ENCODE results near the gene TRAK2. TPM values are rescaled to one million over a fixed set of nuclear protein-coding genes. Genes with fewer than 3 reads are reported as not detected.
A peak's percentile ranks its signal among the peaks of the same experiment; 100 is the strongest.

TRAK2 gene
- total RNA-seq, 4 donors from 2014 or later = 41.5 to 78.9 (median 54.5) TPM

DNA sequence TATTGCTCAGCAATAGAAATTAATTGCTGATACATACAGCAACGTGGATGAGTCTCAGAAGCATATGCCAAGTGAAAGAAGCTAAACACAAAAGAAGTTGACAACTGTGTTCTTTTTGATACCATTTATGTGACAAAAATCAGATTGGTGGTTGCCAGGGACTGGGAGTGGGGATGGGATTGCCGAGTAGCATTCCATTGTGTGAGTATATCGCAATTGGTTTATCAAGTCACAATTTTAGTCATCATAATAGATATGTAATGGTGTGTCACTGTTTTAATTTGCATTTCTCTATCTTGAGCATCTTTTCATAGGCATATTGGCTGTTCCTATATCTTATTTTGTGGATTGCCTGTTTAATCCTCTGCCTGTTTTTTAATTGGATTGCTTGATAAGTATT lies 21.2 kb upstream of the TRAK2 start:
- no peaks in the 10 kb centered on the region for H3K9me3 ChIP-seq
- no peaks in the 10 kb centered on the region for H3K27me3 ChIP-seq
- H3K27ac ChIP-seq = no peak overlapping the region
- intact Hi-C loops (cut with DNase I; ENCODE audit: low total_unique reads) = loop anchor here (10.0 kb wide), 1 partner anchor 198 kb away; no protein-coding TSS in a partner anchor
- H3K4me3 ChIP-seq = no peak overlapping the region
- no peak for TF ChIP-seq POLR2A (IDR thresholded peaks at IDR 0.05)
- no peak for TF ChIP-seq EP300 (IDR thresholded peaks at IDR 0.05; ENCODE audit: low read depth)
- in situ Hi-C loops (cut with MboI; ENCODE audit: low pct_ligation_motif_present in 1 of 4, low pct_unique_long_range_greater_than_20kb in 1 of 4, low sequenced_read_pairs in 3 of 4) = no loop called here
- H3K36me3 ChIP-seq = peaks cover 0 to 66% (median 28%) of the 10 kb centered on the region in 4 donors
- peaks cover 0 to 9% (median 2%) of the 10 kb centered on the region in 4 donors for H3K4me1 ChIP-seq
- WGBS, 2 donors (ENCODE audit: low coverage in 1 of 2) = 79 to 81% methylated on average over 3 of the region's 3 CpGs
- DNase-seq = no peak

DNA sequence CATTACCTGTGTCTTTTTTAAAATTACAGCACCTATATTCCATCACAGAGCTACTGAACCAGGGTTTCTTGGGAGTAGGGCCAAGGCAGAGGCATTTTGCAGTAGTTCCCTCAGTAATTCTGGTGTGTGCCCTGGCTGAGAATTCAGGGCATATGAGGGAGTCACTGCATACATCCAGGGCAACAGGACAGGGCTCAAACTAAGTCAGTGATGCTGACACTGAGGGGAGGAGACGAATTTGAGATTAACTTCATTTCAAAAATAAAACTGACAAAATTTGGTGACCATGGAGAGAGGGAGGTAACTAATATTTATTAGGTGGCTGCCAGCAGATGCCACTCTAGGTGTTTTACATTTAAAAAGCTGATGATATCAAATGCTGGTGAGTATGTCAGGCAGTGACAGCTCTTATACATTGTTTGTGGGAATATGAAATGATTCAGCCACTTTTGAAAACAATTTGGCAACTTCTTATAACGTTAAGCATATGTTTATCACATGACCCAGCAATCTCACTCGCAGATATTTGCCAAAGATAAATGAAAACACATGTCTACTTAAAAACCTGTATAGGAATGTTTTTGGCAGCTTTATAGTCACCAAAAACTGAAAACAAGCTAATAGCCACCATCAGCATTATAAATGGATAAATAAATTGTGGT lies 20.6 kb upstream of the TRAK2 start:
- intact Hi-C loops (cut with DNase I; ENCODE audit: low total_unique reads) (loop anchor here (10.0 kb wide), 1 partner anchor 197 kb away; no protein-coding TSS in a partner anchor), in situ Hi-C loops (cut with MboI; ENCODE audit: low pct_ligation_motif_present in 1 of 4, low pct_unique_long_range_greater_than_20kb in 1 of 4, low sequenced_read_pairs in 3 of 4) (no loop called here)
- DNase-seq = no peak
- Histone ChIP-seq H3K36me3 (peaks cover 0 to 66% (median 28%) of the 10 kb centered on the region in 4 donors), H3K4me3 (no peak overlapping the region), H3K27ac (no peak overlapping the region), H3K9me3 (no peaks in the 10 kb centered on the region), H3K27me3 (no peaks in the 10 kb centered on the region), H3K4me1 (peaks cover 0 to 15% (median 4%) of the 10 kb centered on the region in 4 donors)
- no peak for TF ChIP-seq POLR2A (IDR thresholded peaks at IDR 0.05)
- TF ChIP-seq, protein P1, sequence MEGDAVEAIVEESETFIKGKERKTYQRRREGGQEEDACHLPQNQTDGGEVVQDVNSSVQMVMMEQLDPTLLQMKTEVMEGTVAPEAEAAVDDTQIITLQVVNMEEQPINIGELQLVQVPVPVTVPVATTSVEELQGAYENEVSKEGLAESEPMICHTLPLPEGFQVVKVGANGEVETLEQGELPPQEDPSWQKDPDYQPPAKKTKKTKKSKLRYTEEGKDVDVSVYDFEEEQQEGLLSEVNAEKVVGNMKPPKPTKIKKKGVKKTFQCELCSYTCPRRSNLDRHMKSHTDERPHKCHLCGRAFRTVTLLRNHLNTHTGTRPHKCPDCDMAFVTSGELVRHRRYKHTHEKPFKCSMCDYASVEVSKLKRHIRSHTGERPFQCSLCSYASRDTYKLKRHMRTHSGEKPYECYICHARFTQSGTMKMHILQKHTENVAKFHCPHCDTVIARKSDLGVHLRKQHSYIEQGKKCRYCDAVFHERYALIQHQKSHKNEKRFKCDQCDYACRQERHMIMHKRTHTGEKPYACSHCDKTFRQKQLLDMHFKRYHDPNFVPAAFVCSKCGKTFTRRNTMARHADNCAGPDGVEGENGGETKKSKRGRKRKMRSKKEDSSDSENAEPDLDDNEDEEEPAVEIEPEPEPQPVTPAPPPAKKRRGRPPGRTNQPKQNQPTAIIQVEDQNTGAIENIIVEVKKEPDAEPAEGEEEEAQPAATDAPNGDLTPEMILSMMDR (IDR thresholded peaks at IDR 0.05) = no peak
- no peak for TF ChIP-seq POLR2AphosphoS5 (IDR thresholded peaks at IDR 0.05)
- TF ChIP-seq EP300 (IDR thresholded peaks at IDR 0.05; ENCODE audit: low read depth) = no peak
- 66 to 82% methylated on average over 2 to 3 of the region's 3 CpGs for WGBS, 2 donors (ENCODE audit: low coverage in 1 of 2)

DNA sequence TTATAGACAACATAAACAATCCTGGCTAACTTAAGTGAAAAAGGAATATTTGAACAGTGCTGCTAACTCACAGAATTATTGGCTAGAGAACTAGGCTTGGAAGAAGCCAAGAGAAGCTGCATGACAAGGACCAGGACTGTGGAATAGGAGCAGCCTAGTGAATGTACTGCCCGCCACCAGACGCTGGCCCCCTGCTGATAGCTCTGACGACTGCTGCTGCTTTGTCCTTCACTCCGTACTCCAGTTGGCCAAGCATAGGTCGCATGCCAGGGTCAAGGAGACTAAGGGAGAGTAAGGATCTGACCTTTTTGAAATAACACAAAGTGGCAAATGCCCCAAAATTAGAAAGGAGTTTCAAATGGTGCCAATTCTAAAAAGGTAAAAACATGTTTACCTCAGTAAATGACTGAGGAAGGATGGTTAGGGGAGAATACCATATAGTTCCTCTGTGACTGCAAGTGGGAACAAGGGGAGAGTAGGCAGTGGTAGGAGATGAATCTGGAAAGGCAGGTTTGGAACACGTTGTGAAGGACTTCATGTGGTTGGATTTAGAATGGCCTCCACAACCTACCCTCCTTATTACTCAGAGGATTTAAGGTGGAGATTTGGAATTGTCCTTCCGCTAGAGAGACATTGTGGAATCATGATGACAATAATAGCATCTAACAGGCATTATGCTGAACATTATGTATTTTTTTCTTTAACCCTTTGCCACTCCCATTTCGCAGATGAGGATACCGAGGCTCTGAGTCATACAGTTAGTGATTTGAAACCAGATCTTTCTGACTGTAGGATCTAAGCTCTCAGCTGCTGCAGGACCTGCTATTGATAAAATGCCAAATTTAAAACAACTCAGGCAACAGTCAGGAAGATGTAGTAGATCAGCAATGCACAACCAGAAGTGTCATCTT lies 19.8 kb upstream of the TRAK2 start:
- in situ Hi-C loops (cut with MboI; ENCODE audit: low pct_ligation_motif_present in 1 of 4, low pct_unique_long_range_greater_than_20kb in 1 of 4, low sequenced_read_pairs in 3 of 4) (no loop called here), intact Hi-C loops (cut with DNase I; ENCODE audit: low total_unique reads) (loop anchor here (10.0 kb wide), 1 partner anchor 196 kb away; no protein-coding TSS in a partner anchor)
- Histone ChIP-seq H3K36me3 (peaks cover 0 to 59% (median 26%) of the 10 kb centered on the region in 4 donors), H3K27ac (no peak overlapping the region), H3K9me3 (no peaks in the 10 kb centered on the region), H3K4me1 (peaks cover 0 to 21% (median 8%) of the 10 kb centered on the region in 4 donors), H3K4me3 (no peak overlapping the region), H3K27me3 (no peaks in the 10 kb centered on the region)
- TF ChIP-seq POLR2AphosphoS5 (IDR thresholded peaks at IDR 0.05) (no peak), POLR2A (IDR thresholded peaks at IDR 0.05) (no peak), EP300 (IDR thresholded peaks at IDR 0.05; ENCODE audit: low read depth) (no peak)
- TF ChIP-seq, protein P1 (IDR thresholded peaks at IDR 0.05) = no peak
- 88 to 90% methylated on average over 9 of the region's 9 CpGs for WGBS, 2 donors (ENCODE audit: low coverage in 1 of 2)
- no peak for DNase-seq

DNA sequence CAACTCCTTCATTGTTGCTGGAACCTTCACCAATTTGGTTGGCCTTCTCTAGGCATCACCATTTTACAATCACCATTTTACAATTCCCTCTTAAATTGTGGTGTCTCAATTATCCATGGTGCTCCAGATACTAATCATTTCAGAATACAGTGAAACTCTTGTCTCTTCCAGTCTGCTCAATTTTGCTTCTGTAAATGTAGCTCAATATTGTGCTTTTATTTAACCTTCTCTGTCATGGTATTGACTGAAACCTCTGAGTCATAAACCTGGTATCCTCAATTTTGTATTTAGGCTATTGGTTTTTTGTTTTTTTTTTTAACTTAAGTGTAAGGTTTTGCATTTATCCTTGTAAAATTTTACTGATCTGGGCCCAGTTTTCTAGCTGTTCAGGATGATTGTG lies 16.4 kb upstream of the TRAK2 start:
- Histone ChIP-seq H3K27ac (peak overlapping the region; percentile 75 to 88 (median 80)), H3K9me3 (no peaks in the 10 kb centered on the region), H3K27me3 (no peaks in the 10 kb centered on the region), H3K4me1 (peaks cover 16 to 56% (median 31%) of the 10 kb centered on the region in 4 donors), H3K4me3 (no peak overlapping the region), H3K36me3 (peaks cover 0 to 32% (median 11%) of the 10 kb centered on the region in 4 donors)
- intact Hi-C loops (cut with DNase I; ENCODE audit: low total_unique reads) = no loop called here
- in situ Hi-C loops (cut with MboI; ENCODE audit: low pct_ligation_motif_present in 1 of 4, low pct_unique_long_range_greater_than_20kb in 1 of 4, low sequenced_read_pairs in 3 of 4) = no loop called here
- no peak for DNase-seq
- TF ChIP-seq, protein P1 (IDR thresholded peaks at IDR 0.05) = no peak
- TF ChIP-seq POLR2AphosphoS5 (IDR thresholded peaks at IDR 0.05) = no peak
- no peak for TF ChIP-seq POLR2A (IDR thresholded peaks at IDR 0.05)
- no peak for TF ChIP-seq EP300 (IDR thresholded peaks at IDR 0.05; ENCODE audit: low read depth)
